A549 treated with GW870086 at 1 μM for 4 hours (cell line): Measurements from ENCODE around the gene WDR3. TPM values are rescaled to one million over a fixed set of nuclear protein-coding genes. Genes with fewer than 3 reads are reported as not detected.

ENCODE experiments used
- total RNA-seq: library from RNA; stranded (reverse); fragments of 200-300 nt; extraction: Qiagen RNA extraction; gene quantifications from 5 replicates; pipeline ENCODE4 v1.2.3, GENCODE V29; 2022; ENCODE audit warnings: low read depth

The WDR3 gene
- total RNA-seq = 25.0 to 34.5 TPM (median 29.2 TPM) in 5 replicates

DNA sequence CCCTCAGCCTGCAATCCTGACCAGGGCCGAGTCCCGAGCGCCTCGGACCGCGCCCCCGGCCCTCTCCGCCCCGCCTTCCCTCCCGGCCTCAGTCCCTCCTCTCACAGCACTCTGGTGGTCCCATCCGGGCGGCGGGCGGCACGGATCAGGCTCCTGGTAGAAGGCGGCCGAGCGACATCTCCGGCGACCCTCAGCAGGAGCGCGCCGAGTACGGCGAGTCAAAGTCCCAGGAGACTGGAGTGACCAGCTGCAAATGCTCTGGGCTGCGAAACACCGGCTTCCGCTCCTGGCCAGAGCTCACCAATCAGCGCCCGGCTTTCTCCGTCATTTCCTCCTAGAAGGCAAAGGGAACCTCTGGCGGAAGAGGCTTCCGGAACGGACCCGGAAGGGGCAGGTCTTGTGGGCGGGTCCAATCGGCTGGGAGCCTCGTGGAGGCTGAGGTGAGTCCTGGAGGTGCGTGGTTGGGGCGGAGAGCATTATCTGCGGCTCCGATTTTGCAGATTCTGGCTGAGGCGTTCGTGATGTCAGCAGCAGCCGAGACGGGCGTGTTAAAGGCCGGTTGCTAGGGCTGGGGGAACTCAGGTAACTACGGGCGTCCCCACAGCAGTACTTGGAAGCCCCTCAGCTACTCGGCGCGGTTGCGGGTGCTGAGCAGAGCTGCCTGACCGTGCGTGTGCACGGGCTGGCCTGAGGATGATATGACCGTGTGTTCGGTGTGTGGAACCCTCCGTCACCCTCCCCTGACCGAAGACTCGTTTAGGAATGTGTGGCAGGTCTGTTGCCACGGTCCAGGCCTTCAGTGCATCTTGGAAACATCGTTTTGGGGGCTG is at the start of gene WDR3, which contains the start of gene GDAP2:
Gene WDR3 (plus strand): TSS at position 397 of the 830 bp plus-strand sequence. CDS start 3,581 bp downstream, outside the sequence.
Gene GDAP2 (minus strand): TSS at position 279 of the 830 bp plus-strand sequence. CDS start 9,264 bp downstream, outside the sequence.

Other genes with a start within 250 kb of the WDR3 start
- gene GDAP2, start 118 bp upstream of the WDR3 start, total RNA-seq = 6.8 to 8.8 TPM (median 8.0 TPM) in 5 replicates